Measurements from ENCODE around the gene SHISAL1.
A peak's percentile ranks its signal among the peaks of the same experiment; 100 is the strongest.

Gene SHISAL1

DNA sequence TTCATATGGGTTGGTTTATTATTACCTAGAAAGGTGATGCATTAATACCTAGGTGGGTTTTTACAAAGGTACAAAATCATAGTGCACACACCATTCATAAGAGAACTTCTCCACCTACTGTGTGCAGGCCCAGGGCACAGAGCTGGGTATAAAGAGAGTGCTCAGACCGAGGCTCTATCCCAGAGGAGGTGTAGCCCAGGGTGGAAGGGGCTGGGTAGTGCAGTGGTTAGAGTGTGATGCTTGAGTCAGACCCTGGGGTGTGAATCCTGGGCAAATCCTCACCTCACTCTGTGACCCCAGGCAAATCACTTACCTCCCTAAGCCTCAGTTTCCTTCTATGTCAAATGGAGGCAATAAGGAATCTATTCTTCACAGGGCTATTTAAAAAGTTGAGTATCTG lies 99.8 kb downstream of the SHISAL1 start:
- Histone ChIP-seq H3K79me1 (replicated peaks; ENCODE audit: low read length, poor library complexity, severe bottlenecking) (no peaks in the 10 kb centered on the region), H3K9me3 (ENCODE audit: control insufficient read depth, low read length) (peaks cover 26% of the 10 kb centered on the region), H4K8ac (ENCODE audit: low read length) (no peak overlapping the region), H3K4me3 (ENCODE audit: insufficient read depth in 1 of 2, low read depth in 1 of 2, low read length in 2 of 2) (no peak overlapping the region), H3K4me2 (ENCODE audit: low read length, poor library complexity, severe bottlenecking) (no peak overlapping the region), H2BK12ac (ENCODE audit: low read length in 2 of 2) (no peak overlapping the region), H3K14ac (ENCODE audit: low read length in 2 of 2) (no peak overlapping the region), H2AK5ac (ENCODE audit: low read length, severe bottlenecking) (no peak overlapping the region), H3K23ac (ENCODE audit: low read length in 2 of 2) (no peak overlapping the region), H3K18ac (ENCODE audit: low read depth in 1 of 2, low read length in 2 of 2) (no peak overlapping the region), H3K4me1 (ENCODE audit: control insufficient read depth, insufficient read depth, low read depth, low read length) (no peaks in the 10 kb centered on the region), H2BK15ac (ENCODE audit: low read depth, poor library complexity, severe bottlenecking) (no peak overlapping the region), H2BK5ac (ENCODE audit: low read depth, low read length, poor library complexity, severe bottlenecking) (no peak overlapping the region), H2BK120ac (ENCODE audit: low read depth, low read length) (no peak overlapping the region), H3K36me3 (ENCODE audit: control insufficient read depth in 1 of 2, insufficient read depth in 2 of 2, low read depth in 1 of 2, low read length in 2 of 2) (no peaks in the 10 kb centered on the region), H3K27ac (ENCODE audit: low read length, poor library complexity, severe bottlenecking) (no peak overlapping the region), H2AFZ (ENCODE audit: low read depth, low read length) (no peak overlapping the region), H3K9ac (ENCODE audit: low read length) (no peak overlapping the region), H3K4ac (ENCODE audit: low read depth in 1 of 2, low read length in 2 of 2) (no peak overlapping the region), H3K27me3 (ENCODE audit: control insufficient read depth in 1 of 2, insufficient read depth in 1 of 2, low read length in 2 of 2) (peaks cover 12 to 25% of the 10 kb centered on the region in 2 experiments), H4K91ac (ENCODE audit: low read length) (no peak overlapping the region)
- DNase-seq = no peak
- WGBS = no CpG with 5 or more reads among the region's 1 CpG

DNA sequence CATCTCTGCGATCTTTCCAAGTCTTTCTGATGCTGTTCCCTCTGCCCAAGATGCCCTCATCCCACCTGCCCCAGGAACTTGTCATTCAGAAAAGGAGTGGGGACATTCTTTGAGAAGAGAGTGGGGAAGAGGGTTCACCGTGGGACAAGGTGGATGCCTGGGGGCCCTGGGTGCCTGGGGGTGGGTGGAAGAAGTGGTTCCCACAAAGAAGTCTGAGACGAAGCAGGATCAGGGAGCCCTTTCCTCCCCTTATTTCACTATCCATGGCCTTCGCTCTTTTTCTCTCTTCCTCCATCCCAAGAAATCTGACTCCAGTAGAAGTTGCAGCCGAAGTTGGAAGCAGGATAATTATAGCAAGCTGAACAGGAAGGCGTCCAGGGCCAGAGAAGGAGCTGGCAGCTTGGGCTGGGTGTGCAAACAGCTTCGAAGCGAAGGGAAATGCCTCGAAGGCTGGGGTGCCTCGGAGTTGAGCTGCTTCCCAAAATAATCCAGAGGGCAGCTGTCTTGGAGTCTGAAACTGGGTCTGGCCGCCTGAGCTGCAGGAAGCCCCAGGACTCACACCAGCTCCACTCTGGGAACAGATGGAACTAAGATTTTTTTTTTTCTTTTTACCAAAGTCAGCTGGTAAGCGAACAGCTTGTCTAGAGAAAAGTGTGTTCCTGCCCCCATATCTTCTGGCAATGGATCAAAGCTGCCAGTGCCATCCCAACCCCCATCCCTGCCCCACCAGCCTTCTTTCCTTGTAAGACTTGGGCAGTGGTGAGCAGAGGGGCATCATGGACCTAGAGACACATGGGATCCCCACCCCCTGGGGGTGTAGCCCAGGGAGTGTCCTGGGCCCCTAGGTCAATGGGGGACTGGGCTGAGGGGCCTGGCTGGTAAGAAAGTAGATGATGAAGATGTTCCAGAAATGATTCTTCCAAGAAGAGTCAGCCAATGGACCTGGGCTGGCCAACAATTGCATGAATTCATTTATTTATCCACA lies 100.5 kb downstream of the SHISAL1 start:
- peak overlapping the region; percentile 37 for H3K9ac ChIP-seq (ENCODE audit: low read length)
- no peak overlapping the region for H3K4me2 ChIP-seq (ENCODE audit: low read length, poor library complexity, severe bottlenecking)
- 82% methylated on average over 9 of the region's 12 CpGs for WGBS
- no peak overlapping the region for H3K18ac ChIP-seq (ENCODE audit: low read depth in 1 of 2, low read length in 2 of 2)
- H3K14ac ChIP-seq (ENCODE audit: low read length in 2 of 2) = no peak overlapping the region
- H3K27ac ChIP-seq (ENCODE audit: low read length, poor library complexity, severe bottlenecking) = no peak overlapping the region
- H2BK12ac ChIP-seq (ENCODE audit: low read length in 2 of 2) = no peak overlapping the region
- peak overlapping the region in 1 of 2 experiments; percentile 23 for H3K4me3 ChIP-seq (ENCODE audit: insufficient read depth in 1 of 2, low read depth in 1 of 2, low read length in 2 of 2)
- H4K8ac ChIP-seq (ENCODE audit: low read length) = no peak overlapping the region
- H3K27me3 ChIP-seq (ENCODE audit: control insufficient read depth in 1 of 2, insufficient read depth in 1 of 2, low read length in 2 of 2) = peaks cover 12 to 26% of the 10 kb centered on the region in 2 experiments
- H3K79me1 ChIP-seq (replicated peaks; ENCODE audit: low read length, poor library complexity, severe bottlenecking) = no peaks in the 10 kb centered on the region
- no peak overlapping the region for H2AFZ ChIP-seq (ENCODE audit: low read depth, low read length)
- no peak overlapping the region for H2BK5ac ChIP-seq (ENCODE audit: low read depth, low read length, poor library complexity, severe bottlenecking)
- H3K23ac ChIP-seq (ENCODE audit: low read length in 2 of 2) = no peak overlapping the region
- DNase-seq = no peak
- H4K91ac ChIP-seq (ENCODE audit: low read length) = no peak overlapping the region
- no peak overlapping the region for H2AK5ac ChIP-seq (ENCODE audit: low read length, severe bottlenecking)
- H3K36me3 ChIP-seq (ENCODE audit: control insufficient read depth in 1 of 2, insufficient read depth in 2 of 2, low read depth in 1 of 2, low read length in 2 of 2) = no peaks in the 10 kb centered on the region
- H3K4ac ChIP-seq (ENCODE audit: low read depth in 1 of 2, low read length in 2 of 2) = no peak overlapping the region
- H2BK120ac ChIP-seq (ENCODE audit: low read depth, low read length) = no peak overlapping the region
- H3K9me3 ChIP-seq (ENCODE audit: control insufficient read depth, low read length) = peaks cover 26% of the 10 kb centered on the region
- H2BK15ac ChIP-seq (ENCODE audit: low read depth, poor library complexity, severe bottlenecking) = no peak overlapping the region
- H3K4me1 ChIP-seq (ENCODE audit: control insufficient read depth, insufficient read depth, low read depth, low read length) = no peaks in the 10 kb centered on the region

DNA sequence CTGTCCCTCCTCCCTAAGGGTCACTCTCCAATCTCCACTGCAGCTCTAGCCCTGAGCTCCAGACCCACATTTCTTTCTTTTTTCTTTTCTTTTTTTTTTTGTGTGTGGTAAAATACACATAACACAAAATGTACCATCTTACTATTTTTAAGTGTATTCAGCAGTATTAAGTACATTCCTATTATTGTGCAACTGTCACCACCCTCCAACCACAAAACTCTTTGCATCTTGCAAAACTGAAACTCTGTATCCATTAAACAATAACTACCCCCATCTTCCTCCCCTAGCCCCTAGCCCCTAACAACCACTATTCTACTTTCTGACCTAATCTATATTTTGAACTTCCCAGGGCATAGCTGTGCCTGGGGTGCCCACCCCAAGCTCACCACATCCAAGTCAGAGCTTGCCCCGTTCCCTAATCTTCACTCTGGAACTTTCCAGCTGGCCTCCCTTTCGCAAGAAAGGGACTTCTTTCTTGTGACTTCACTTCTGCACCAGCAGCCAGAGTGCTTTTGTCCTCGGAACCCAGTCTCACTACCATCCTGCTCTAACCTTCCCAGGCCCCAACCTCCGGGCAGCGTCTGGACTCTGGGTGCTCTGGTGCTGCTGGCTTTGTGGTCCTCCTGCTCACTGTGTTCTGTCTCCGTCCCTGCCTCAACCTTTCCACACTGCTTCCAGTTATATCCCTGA lies 101.3 kb downstream of the SHISAL1 start:
- no peak overlapping the region for H2BK120ac ChIP-seq (ENCODE audit: low read depth, low read length)
- H3K9me3 ChIP-seq (ENCODE audit: control insufficient read depth, low read length) = peaks cover 26% of the 10 kb centered on the region
- no peaks in the 10 kb centered on the region for H3K79me1 ChIP-seq (replicated peaks; ENCODE audit: low read length, poor library complexity, severe bottlenecking)
- H3K14ac ChIP-seq (ENCODE audit: low read length in 2 of 2) = no peak overlapping the region
- no peak overlapping the region for H2AFZ ChIP-seq (ENCODE audit: low read depth, low read length)
- H3K4ac ChIP-seq (ENCODE audit: low read depth in 1 of 2, low read length in 2 of 2) = no peak overlapping the region
- DNase-seq = no peak
- H3K23ac ChIP-seq (ENCODE audit: low read length in 2 of 2) = no peak overlapping the region
- peaks cover 12 to 27% of the 10 kb centered on the region in 2 experiments for H3K27me3 ChIP-seq (ENCODE audit: control insufficient read depth in 1 of 2, insufficient read depth in 1 of 2, low read length in 2 of 2)
- H2BK15ac ChIP-seq (ENCODE audit: low read depth, poor library complexity, severe bottlenecking) = no peak overlapping the region
- no peak overlapping the region for H4K91ac ChIP-seq (ENCODE audit: low read length)
- H3K18ac ChIP-seq (ENCODE audit: low read depth in 1 of 2, low read length in 2 of 2) = no peak overlapping the region
- no peak overlapping the region for H2AK5ac ChIP-seq (ENCODE audit: low read length, severe bottlenecking)
- H3K36me3 ChIP-seq (ENCODE audit: control insufficient read depth in 1 of 2, insufficient read depth in 2 of 2, low read depth in 1 of 2, low read length in 2 of 2) = no peaks in the 10 kb centered on the region
- no peak overlapping the region for H3K4me3 ChIP-seq (ENCODE audit: insufficient read depth in 1 of 2, low read depth in 1 of 2, low read length in 2 of 2)
- H2BK5ac ChIP-seq (ENCODE audit: low read depth, low read length, poor library complexity, severe bottlenecking) = no peak overlapping the region
- no peaks in the 10 kb centered on the region for H3K4me1 ChIP-seq (ENCODE audit: control insufficient read depth, insufficient read depth, low read depth, low read length)
- no peak overlapping the region for H2BK12ac ChIP-seq (ENCODE audit: low read length in 2 of 2)
- H3K4me2 ChIP-seq (ENCODE audit: low read length, poor library complexity, severe bottlenecking) = no peak overlapping the region
- H3K27ac ChIP-seq (ENCODE audit: low read length, poor library complexity, severe bottlenecking) = no peak overlapping the region
- H4K8ac ChIP-seq (ENCODE audit: low read length) = no peak overlapping the region
- WGBS = 82% methylated on average over 6 of the region's 6 CpGs
- H3K9ac ChIP-seq (ENCODE audit: low read length) = peak overlapping the region; percentile 37

DNA sequence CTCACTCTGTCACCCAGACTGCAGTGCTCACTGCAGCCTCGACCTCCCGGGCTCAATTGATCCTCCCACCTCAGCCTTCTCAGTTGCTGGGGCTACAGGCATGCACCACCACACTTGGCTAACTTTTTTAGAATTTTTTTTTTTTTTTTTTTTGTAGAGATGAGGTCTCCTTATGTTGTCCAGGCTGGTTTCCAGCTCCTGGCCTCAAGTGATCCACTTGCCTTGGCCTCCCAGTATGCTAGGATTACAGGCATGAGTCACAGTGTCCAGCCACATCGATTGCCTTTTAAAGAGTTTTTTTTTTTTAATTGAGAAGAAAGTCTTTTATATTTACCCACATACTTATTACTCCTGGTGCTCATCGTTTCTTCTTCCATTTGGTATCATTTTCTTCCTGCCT lies 102.0 kb downstream of the SHISAL1 start:
- H2AK5ac ChIP-seq (ENCODE audit: low read length, severe bottlenecking) = no peak overlapping the region
- H3K4me2 ChIP-seq (ENCODE audit: low read length, poor library complexity, severe bottlenecking) = no peak overlapping the region
- H2BK120ac ChIP-seq (ENCODE audit: low read depth, low read length) = no peak overlapping the region
- H3K79me1 ChIP-seq (replicated peaks; ENCODE audit: low read length, poor library complexity, severe bottlenecking) = no peaks in the 10 kb centered on the region
- no peak overlapping the region for H4K91ac ChIP-seq (ENCODE audit: low read length)
- no peak overlapping the region for H3K4me3 ChIP-seq (ENCODE audit: insufficient read depth in 1 of 2, low read depth in 1 of 2, low read length in 2 of 2)
- H3K9me3 ChIP-seq (ENCODE audit: control insufficient read depth, low read length) = peaks cover 26% of the 10 kb centered on the region
- peak; percentile 1 for DNase-seq
- H2BK5ac ChIP-seq (ENCODE audit: low read depth, low read length, poor library complexity, severe bottlenecking) = no peak overlapping the region
- no peak overlapping the region for H3K18ac ChIP-seq (ENCODE audit: low read depth in 1 of 2, low read length in 2 of 2)
- H3K23ac ChIP-seq (ENCODE audit: low read length in 2 of 2) = no peak overlapping the region
- 60% methylated on average over 2 of the region's 4 CpGs for WGBS
- H3K14ac ChIP-seq (ENCODE audit: low read length in 2 of 2) = no peak overlapping the region
- no peak overlapping the region for H4K8ac ChIP-seq (ENCODE audit: low read length)
- H2BK15ac ChIP-seq (ENCODE audit: low read depth, poor library complexity, severe bottlenecking) = no peak overlapping the region
- H3K27ac ChIP-seq (ENCODE audit: low read length, poor library complexity, severe bottlenecking) = no peak overlapping the region
- no peaks in the 10 kb centered on the region for H3K4me1 ChIP-seq (ENCODE audit: control insufficient read depth, insufficient read depth, low read depth, low read length)
- H2BK12ac ChIP-seq (ENCODE audit: low read length in 2 of 2) = no peak overlapping the region
- H3K27me3 ChIP-seq (ENCODE audit: control insufficient read depth in 1 of 2, insufficient read depth in 1 of 2, low read length in 2 of 2) = peaks cover 12 to 32% of the 10 kb centered on the region in 2 experiments
- H3K9ac ChIP-seq (ENCODE audit: low read length) = no peak overlapping the region
- H2AFZ ChIP-seq (ENCODE audit: low read depth, low read length) = no peak overlapping the region
- H3K36me3 ChIP-seq (ENCODE audit: control insufficient read depth in 1 of 2, insufficient read depth in 2 of 2, low read depth in 1 of 2, low read length in 2 of 2) = no peaks in the 10 kb centered on the region
- H3K4ac ChIP-seq (ENCODE audit: low read depth in 1 of 2, low read length in 2 of 2) = no peak overlapping the region
